B cell (primary cell): ENCODE results near the gene CAMTA1.

Experiments
- EZH2 ChIP-seq: IDR thresholded peaks from 2 replicates; pipeline ENCODE4 v1.6.1; 2012; ENCODE audit warnings: borderline replicate concordance, low read depth, mild to moderate bottlenecking, moderate library complexity, low read length; ENCODE audit not compliant: insufficient read depth, poor library complexity, severe bottlenecking
- TF ChIP-seq, protein P1 (sequence below): fragments of 200-600 bp; IDR thresholded peaks from one replicate; pipeline ENCODE4 v1.8.0; 2022; ENCODE audit warnings: antibody characterized with exemption, mild to moderate bottlenecking

DNA sequence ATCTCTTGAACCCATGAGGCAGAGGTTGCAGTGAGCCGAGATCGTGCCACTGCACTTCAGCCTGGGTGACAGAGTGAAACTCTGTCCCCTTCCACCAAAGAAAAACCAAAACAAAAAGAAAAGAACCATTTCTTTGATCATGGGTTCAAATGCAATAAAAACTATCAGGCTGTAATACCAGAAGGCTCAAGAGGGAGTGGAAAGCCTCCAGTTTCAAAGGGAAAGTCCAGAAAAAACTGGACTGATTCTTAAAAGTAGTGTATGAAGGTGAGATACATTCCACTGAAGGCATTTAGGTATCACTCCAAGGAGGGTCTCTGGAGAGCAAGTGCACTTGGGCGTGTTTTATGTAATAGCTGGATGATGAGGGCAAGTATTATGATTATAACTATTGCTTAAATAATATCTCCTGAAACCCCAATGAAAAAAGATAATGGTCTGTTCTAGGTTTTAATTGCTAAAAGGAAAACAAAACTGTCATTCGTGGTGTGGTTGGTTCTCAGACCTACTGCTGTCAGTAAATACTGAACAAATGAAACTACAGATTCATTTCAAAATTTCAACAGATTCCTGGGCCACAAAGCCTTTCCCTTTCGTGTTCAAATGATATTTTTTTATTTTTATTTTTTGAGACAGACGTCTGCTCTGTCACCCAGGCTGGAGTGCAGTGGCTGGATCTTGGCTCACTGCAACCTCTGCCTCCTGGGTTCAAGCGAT is 6.0 kb upstream of the CAMTA1 start:
- TF ChIP-seq, protein P1, sequence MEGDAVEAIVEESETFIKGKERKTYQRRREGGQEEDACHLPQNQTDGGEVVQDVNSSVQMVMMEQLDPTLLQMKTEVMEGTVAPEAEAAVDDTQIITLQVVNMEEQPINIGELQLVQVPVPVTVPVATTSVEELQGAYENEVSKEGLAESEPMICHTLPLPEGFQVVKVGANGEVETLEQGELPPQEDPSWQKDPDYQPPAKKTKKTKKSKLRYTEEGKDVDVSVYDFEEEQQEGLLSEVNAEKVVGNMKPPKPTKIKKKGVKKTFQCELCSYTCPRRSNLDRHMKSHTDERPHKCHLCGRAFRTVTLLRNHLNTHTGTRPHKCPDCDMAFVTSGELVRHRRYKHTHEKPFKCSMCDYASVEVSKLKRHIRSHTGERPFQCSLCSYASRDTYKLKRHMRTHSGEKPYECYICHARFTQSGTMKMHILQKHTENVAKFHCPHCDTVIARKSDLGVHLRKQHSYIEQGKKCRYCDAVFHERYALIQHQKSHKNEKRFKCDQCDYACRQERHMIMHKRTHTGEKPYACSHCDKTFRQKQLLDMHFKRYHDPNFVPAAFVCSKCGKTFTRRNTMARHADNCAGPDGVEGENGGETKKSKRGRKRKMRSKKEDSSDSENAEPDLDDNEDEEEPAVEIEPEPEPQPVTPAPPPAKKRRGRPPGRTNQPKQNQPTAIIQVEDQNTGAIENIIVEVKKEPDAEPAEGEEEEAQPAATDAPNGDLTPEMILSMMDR = no peak
- TF ChIP-seq EZH2 = no peak
